Uterus (tissue), 2 donors: Measurements from ENCODE around the gene KMT2D.

Experiments used
- CTCF ChIP-seq, 4 experiments: fragments of 200-600 bp in 2 of 4; fragments of 450-650 bp in 2 of 4; sonication (generic) in 2 of 4; IDR thresholded peaks; one replicate each; pipeline ENCODE4 v1.5.1; 2016 to 2019; ENCODE audit warnings: antibody characterized with exemption in 4 of 4, mild to moderate bottlenecking in 2 of 4, moderate library complexity in 1 of 4
- POLR2A ChIP-seq, 2 donors: fragments of 450-650 bp; IDR thresholded peaks; one replicate each; pipeline ENCODE4 v1.6.1; 2016; ENCODE audit warnings: antibody characterized with exemption in 2 of 2, mild to moderate bottlenecking in 1 of 2, moderate library complexity in 1 of 2

- no peak for TF ChIP-seq POLR2A (IDR thresholded peaks at IDR 0.05)
- TF ChIP-seq CTCF (IDR thresholded peaks at IDR 0.05) = no peak
Observed at GRCh38 chr12:49054524-49054923, 6.1 kb downstream of the KMT2D start.
